ENCODE data around the gene FRYL. TPM values are rescaled to one million over a fixed set of nuclear protein-coding genes. Genes with fewer than 3 reads are reported as not detected.
A peak's percentile ranks its signal among the peaks of the same experiment; 100 is the strongest.

FRYL gene
- polyA plus RNA-seq, 1 donor, result 60.6 TPM

DNA sequence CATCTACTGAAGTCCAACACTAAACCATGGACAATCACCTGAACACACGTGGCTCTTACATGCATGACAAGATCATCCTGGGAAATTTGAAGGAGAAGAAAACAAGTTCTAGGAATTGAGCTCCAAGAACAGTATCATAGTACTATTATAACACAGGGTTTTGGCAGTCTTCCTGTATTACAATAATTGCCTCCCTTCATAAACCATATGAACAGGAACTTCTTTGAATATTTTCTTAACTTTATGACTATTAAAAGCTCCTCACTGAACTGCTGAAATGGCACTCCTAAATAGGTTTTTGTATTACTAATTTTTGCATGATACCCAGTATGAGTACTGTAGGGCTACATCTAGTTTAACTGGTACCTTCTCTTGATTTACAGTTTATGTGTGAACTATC is 160.0 kb downstream of the FRYL start:
- no peak for DNase-seq

- DNase-seq, result no peak
Measured at GRCh38 chr4:48604527-48604926, 175.6 kb downstream of the FRYL start.

GRCh38 chr4:48604041-48604440 is 176.0 kb downstream of the FRYL start:
- no peak for DNase-seq

DNA sequence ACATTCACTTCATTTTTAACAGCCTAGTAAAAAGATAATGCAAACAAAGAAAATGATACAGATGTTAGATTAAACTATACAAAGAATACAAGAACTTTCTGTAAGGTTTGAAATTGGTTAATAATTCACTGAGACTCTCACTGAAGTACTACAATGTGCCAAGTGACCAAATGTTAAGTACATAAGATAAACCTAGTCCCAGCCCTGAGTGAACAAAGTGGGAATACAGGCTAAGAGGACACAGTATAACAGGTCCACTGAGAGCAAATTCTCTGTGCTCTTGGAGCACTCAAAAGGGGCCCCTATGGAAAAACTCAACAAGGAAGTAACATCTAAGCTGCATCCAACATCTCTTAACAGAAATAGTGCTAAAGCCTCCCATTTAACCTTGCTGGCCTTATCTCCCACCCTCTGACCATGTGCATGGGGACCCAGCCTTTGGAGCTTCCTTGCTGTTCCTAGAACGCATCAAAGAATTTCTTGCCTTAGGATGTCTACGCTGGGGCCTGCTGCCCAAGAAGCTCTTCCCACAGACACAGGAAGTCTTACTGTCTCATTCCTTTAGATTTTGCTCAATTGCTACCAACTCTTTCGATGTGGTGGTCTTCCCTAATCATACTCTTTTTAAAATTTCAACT is 176.6 kb downstream of the FRYL start:
- DNase-seq, result no peak

DNA sequence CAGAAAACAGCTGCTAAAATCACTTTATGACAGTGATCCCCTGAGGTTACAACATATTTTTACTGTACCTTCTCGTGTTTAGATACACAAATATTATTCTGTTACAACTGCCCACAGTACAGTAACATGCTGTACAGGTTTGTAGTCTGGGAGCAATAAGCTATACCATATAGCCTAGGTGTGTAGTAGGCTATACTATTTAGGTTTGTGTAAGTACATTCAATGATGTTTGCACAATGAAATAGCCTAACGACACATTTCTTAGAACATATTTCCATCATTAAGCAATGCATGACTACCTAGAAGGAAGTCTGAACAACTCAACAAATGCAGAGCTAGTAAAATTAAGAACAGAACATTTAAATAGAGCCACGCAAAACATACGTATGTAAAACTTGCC is 177.3 kb downstream of the FRYL start:
- no peak for DNase-seq

DNA sequence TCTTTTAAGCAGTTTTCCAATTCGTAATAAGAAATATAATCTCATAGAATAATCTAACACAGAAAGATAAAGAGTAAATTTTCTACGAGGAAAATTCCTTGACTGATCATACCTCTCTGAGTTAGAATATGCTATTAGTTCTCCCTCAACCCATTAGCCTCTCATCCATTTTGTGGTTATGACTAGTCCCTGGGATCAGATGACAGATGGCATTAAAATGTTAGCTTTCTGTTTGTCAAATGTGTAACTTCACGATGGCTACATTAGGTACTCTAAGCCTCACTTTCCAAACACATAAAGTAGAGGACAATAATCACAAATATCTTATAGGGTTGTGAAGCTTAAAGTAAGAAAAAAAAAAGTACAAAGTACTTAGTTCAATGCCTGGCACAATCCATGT is 177.9 kb downstream of the FRYL start:
- DNase-seq, result no peak

GRCh38 chr4:48596336-48596735 is 183.7 kb downstream of the FRYL start:
- no peak for DNase-seq

GRCh38 chr4:48594180-48594579 is 185.9 kb downstream of the FRYL start:
- no peak for DNase-seq

GRCh38 chr4:48591372-48591771 is 188.7 kb downstream of the FRYL start:
- DNase-seq, result no peak

- no peak for DNase-seq
Measured at GRCh38 chr4:48590884-48591283, 189.2 kb downstream of the FRYL start.

GRCh38 chr4:48589098-48589445 is 191.0 kb downstream of the FRYL start:
- no peak for DNase-seq

- no peak for DNase-seq
Measured at GRCh38 chr4:48588230-48589097, 191.6 kb downstream of the FRYL start.

DNA sequence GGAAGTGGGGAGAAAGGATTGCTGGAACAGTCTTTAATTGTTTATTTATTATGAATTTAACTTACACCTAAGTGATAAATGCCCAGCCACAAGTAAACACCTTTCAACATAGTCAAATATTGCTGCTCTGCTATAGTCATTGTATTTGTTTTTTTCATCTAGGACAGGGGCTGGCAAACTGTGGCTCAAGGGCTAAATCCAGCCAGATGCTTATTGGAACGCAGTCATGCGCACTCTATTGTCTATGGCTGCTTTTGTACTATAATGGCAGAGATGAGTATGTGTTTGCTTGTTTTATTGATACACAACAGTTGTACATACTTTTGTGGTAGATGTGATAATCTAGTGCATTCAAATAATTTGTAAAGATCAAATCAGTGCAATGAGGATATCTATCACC is 194.7 kb downstream of the FRYL start:
- DNase-seq, result no peak

GRCh38 chr4:48578132-48578968 is 201.7 kb downstream of the FRYL start:
- peak; percentile 64 for DNase-seq

GRCh38 chr4:48575964-48576363 is 204.1 kb downstream of the FRYL start:
- no peak for DNase-seq

- no peak for DNase-seq
Measured at GRCh38 chr4:48571471-48571870, 208.6 kb downstream of the FRYL start.

- no peak for DNase-seq
Measured at GRCh38 chr4:48570646-48571220, 209.3 kb downstream of the FRYL start.

DNA sequence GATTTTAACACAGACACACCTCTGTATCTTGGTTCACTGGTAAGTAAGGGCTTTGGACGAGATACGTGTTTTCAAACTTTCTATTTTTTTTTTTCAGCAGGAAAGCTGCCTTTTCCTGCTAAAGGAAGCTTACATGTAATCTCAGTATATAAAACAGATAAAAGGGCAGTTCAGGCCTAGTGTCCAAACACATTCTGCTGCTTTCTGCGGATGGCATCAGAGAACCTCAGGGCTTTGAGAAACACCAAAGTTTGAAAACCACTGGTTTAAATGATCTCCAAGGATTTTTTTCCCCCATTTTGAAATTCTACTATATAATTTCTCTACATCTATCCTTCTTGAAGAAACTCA is 214.1 kb downstream of the FRYL start:
- no peak for DNase-seq

GRCh38 chr4:48565362-48566033 is 214.6 kb downstream of the FRYL start:
- DNase-seq, result no peak

GRCh38 chr4:48564151-48564550 is 215.9 kb downstream of the FRYL start:
- DNase-seq, result no peak

GRCh38 chr4:48558819-48559218 is 221.3 kb downstream of the FRYL start:
- DNase-seq, result no peak

GRCh38 chr4:48558026-48558425 is 222.1 kb downstream of the FRYL start:
- no peak for DNase-seq
